K562 (cell line): ENCODE results near the gene ACTN4. TPM values are rescaled to one million over a fixed set of nuclear protein-coding genes. Genes with fewer than 3 reads are reported as not detected.

Experiments used
- BACH1 ChIP-seq: fragments of 200-800 bp; sonication (Bioruptor generic); IDR thresholded peaks from 2 replicates; pipeline ENCODE4 v1.6.1; 2016; ENCODE audit warnings: missing genetic modification characterization, missing compliant biosample characterization
- DDX20 ChIP-seq: fragments of 450-650 bp; IDR thresholded peaks from 2 replicates; pipeline ENCODE4 v1.6.1; 2016; ENCODE audit warnings: missing genetic modification characterization, low read depth, mild to moderate bottlenecking, missing compliant biosample characterization, moderate library complexity
- DMBX1 ChIP-seq: fragments of 250-450 bp; sonication (Bioruptor Pico); IDR thresholded peaks from 2 replicates; pipeline ENCODE4 v1.8.0; 2022; ENCODE audit warnings: inconsistent platforms, mild to moderate bottlenecking, moderate library complexity, borderline replicate concordance
- ETS2 ChIP-seq: IDR thresholded peaks from 2 replicates; pipeline ENCODE4 v1.6.1; 2016; ENCODE audit warnings: borderline replicate concordance, missing genetic modification characterization, mild to moderate bottlenecking, moderate library complexity, missing compliant biosample characterization; ENCODE audit not compliant: poor library complexity, severe bottlenecking
- ETV5 ChIP-seq: sonication (generic); formaldehyde crosslinking; IDR thresholded peaks from 2 replicates; pipeline ENCODE4 v1.4.0; 2020; ENCODE audit warnings: low read depth, mild to moderate bottlenecking, missing genetic modification reagents
- HDAC1 ChIP-seq, 2 experiments: fragments of 450-650 bp; IDR thresholded peaks; 2 replicates each; pipeline ENCODE4 v1.6.1; 2016 to 2017; ENCODE audit warnings: inconsistent platforms in 1 of 2, mild to moderate bottlenecking in 1 of 2, moderate library complexity in 1 of 2
- HDGF ChIP-seq: fragments of 450-650 bp; IDR thresholded peaks from 2 replicates; pipeline ENCODE4 v1.6.1; 2016
- HNRNPUL1 ChIP-seq: fragments of 200-400 bp; formaldehyde crosslinking; IDR thresholded peaks from 2 replicates; pipeline ENCODE4 v1.6.1; 2017; ENCODE audit warnings: low read length
- KHSRP ChIP-seq: fragments of 450-650 bp; IDR thresholded peaks from 2 replicates; pipeline ENCODE4 v1.6.1; 2017
- OTX1 ChIP-seq: fragments of 450-650 bp; formaldehyde crosslinking; IDR thresholded peaks from 2 replicates; pipeline ENCODE4 v1.4.0; 2022; ENCODE audit warnings: mild to moderate bottlenecking
- POLR2A ChIP-seq: fragments of 450-650 bp; conservative IDR thresholded peaks from 2 replicates; pipeline ENCODE4 v1.6.1; 2016
- SIN3A ChIP-seq, 2 experiments: fragments of 150-350 bp in 1 of 2; IDR thresholded peaks; 2 replicates each; pipeline ENCODE4 v1.6.1; 2011 to 2016; ENCODE audit warnings: borderline replicate concordance in 2 of 2, low read depth in 2 of 2, low read length in 2 of 2, mild to moderate bottlenecking in 2 of 2, moderate library complexity in 2 of 2; ENCODE audit not compliant: control insufficient read depth in 1 of 2
- SMAD4 ChIP-seq: fragments of 250-450 bp; sonication (Bioruptor Pico); conservative IDR thresholded peaks from 2 replicates; pipeline ENCODE4 v1.8.0; 2021; ENCODE audit warnings: inconsistent platforms, mild to moderate bottlenecking, moderate library complexity
- SPI1 ChIP-seq: IDR thresholded peaks from 2 replicates; pipeline ENCODE4 v1.6.1; 2011; ENCODE audit warnings: low read depth, low read length, control low read depth, borderline replicate concordance
- STAG1 ChIP-seq: sonication (generic); formaldehyde crosslinking; IDR thresholded peaks from 2 replicates; pipeline ENCODE4 v1.5.0; 2020; ENCODE audit warnings: missing genetic modification reagents, borderline replicate concordance
- USF1 ChIP-seq: sonication (generic); formaldehyde crosslinking; IDR thresholded peaks from 2 replicates; pipeline ENCODE4 v1.9.0; 2022; ENCODE audit warnings: mild to moderate bottlenecking, missing genetic modification reagents
- ZBTB43 ChIP-seq: sonication (generic); formaldehyde crosslinking; IDR thresholded peaks from 2 replicates; pipeline ENCODE4 v1.8.0; 2023; ENCODE audit warnings: mild to moderate bottlenecking, missing genetic modification reagents
- ZFP1 ChIP-seq: fragments of 450-650 bp; formaldehyde crosslinking; IDR thresholded peaks from 2 replicates; pipeline ENCODE4 v1.4.0; 2020; ENCODE audit warnings: mild to moderate bottlenecking, mixed read lengths
- ZNF445 ChIP-seq: fragments of 250-450 bp; sonication (Bioruptor Pico); IDR thresholded peaks from 2 replicates; pipeline ENCODE4 v1.4.0; 2020; ENCODE audit warnings: low read depth, mild to moderate bottlenecking, moderate library complexity
- ZNF518B ChIP-seq: fragments of 250-450 bp; sonication (Bioruptor Pico); IDR thresholded peaks from 2 replicates; pipeline ENCODE4 v1.5.0; 2021; ENCODE audit warnings: mild to moderate bottlenecking, moderate library complexity
- ZNF644 ChIP-seq: fragments of 200-800 bp; sonication (Bioruptor generic); IDR thresholded peaks from 2 replicates; pipeline ENCODE4 v1.6.1; 2016; ENCODE audit warnings: low read depth, missing genetic modification characterization, missing compliant biosample characterization
- polyA plus RNA-seq, 8 experiments: library from polyadenylated mRNA; depleted of rRNA in 4 of 8; stranded (reverse) in 5 of 8; unstranded in 3 of 8; fragments of >200 nt; fragmentation: Nextera tagmentation in 2 of 8; fragmentation: Illumina TruSeq in 1 of 8; extraction: Ambion mirVana in 2 of 8; extraction: Trizol in 1 of 8; gene quantifications; 2 replicates each; pipeline versions ENCODE4 v1.2.1 to v1.2.3, GENCODE V29; 2011 to 2014; ENCODE audit warnings: inconsistent platforms in 1 of 8, missing spikeins in 1 of 8
- total RNA-seq, 7 experiments: library from RNA; depleted of rRNA in 6 of 7; stranded (reverse); fragments of >200 nt in 6 of 7; fragmentation: Illumina TruSeq in 2 of 7; extraction: Trizol in 2 of 7; gene quantifications; 2 replicates each; pipeline versions ENCODE4 v1.2.1 to v1.2.3, GENCODE V29; 2011 to 2021; ENCODE audit warnings: low replicate concordance in 1 of 7
- TF ChIP-seq, protein P1 (sequence below): sonication (generic); formaldehyde crosslinking; IDR thresholded peaks from 2 replicates; pipeline ENCODE4 v1.8.0; 2022; ENCODE audit warnings: missing genetic modification reagents, mild to moderate bottlenecking, borderline replicate concordance

ACTN4 gene
- total and polyA plus RNA-seq, 9 of the 15 experiments (the other 6 are each of a cell fraction or from before 2014, with no cell fraction given) = 3.1 to 385 (median 125) TPM

GRCh38 chr19:38781058-38781457 is 133.6 kb downstream of the ACTN4 start (continued):
- no peak; the same call in 1 of the 2 replicates for TF ChIP-seq USF1 (CRISPR knock-in tag)
- no peak for TF ChIP-seq ZNF445
- TF ChIP-seq DMBX1 (CRISPR knock-in tag) = no peak
- TF ChIP-seq ETV5 (CRISPR knock-in tag) = peak; percentile 35; the same call in 1 of the 2 replicates
- 0 out of 2 replicates have a peak, but pooled peaks have one; percentile 45 for TF ChIP-seq SMAD4 (CRISPR knock-in tag)
- 0 out of 2 replicates have a peak, but pooled peaks have one; percentile 27 for TF ChIP-seq SPI1
- no peak for TF ChIP-seq HDGF
- no peak for TF ChIP-seq ETS2
- TF ChIP-seq HDAC1 (IDR thresholded peaks at IDR 0.05) = peak in 1 of 2 experiments; percentile 54; a peak in 2 of 4 replicates
- no peak for TF ChIP-seq ZNF518B (CRISPR knock-in tag)
- 0 out of 2 replicates have a peak, but pooled peaks have one; percentile 34 for TF ChIP-seq ZNF644
- no peak for TF ChIP-seq ZBTB43 (CRISPR knock-in tag)
- no peak for TF ChIP-seq DDX20 (tag)
- TF ChIP-seq OTX1 (CRISPR knock-in tag) = no peak
- no peak for TF ChIP-seq BACH1
- TF ChIP-seq POLR2A = no peak
- TF ChIP-seq ZFP1 (CRISPR knock-in tag) = no peak
- TF ChIP-seq STAG1 (CRISPR knock-in tag) = no peak
- TF ChIP-seq, protein P1, sequence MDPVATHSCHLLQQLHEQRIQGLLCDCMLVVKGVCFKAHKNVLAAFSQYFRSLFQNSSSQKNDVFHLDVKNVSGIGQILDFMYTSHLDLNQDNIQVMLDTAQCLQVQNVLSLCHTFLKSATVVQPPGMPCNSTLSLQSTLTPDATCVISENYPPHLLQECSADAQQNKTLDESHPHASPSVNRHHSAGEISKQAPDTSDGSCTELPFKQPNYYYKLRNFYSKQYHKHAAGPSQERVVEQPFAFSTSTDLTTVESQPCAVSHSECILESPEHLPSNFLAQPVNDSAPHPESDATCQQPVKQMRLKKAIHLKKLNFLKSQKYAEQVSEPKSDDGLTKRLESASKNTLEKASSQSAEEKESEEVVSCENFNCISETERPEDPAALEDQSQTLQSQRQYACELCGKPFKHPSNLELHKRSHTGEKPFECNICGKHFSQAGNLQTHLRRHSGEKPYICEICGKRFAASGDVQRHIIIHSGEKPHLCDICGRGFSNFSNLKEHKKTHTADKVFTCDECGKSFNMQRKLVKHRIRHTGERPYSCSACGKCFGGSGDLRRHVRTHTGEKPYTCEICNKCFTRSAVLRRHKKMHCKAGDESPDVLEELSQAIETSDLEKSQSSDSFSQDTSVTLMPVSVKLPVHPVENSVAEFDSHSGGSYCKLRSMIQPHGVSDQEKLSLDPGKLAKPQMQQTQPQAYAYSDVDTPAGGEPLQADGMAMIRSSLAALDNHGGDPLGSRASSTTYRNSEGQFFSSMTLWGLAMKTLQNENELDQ (CRISPR knock-in tag) = no peak
- no peak for TF ChIP-seq SIN3A (IDR thresholded peaks at IDR 0.05; ENCODE audit: borderline replicate concordance in 2 of 2, control insufficient read depth in 1 of 2, low read depth in 2 of 2, low read length in 2 of 2)
- no peak for TF ChIP-seq HNRNPUL1
- TF ChIP-seq KHSRP = no peak
